Measurements from ENCODE around the gene DCAKD. TPM values are rescaled to one million over a fixed set of nuclear protein-coding genes. Genes with fewer than 3 reads are reported as not detected.

The DCAKD gene
- total RNA-seq, 1 experiment from 2014 or later = 33.0 TPM

GRCh38 chr17:45004388-45004787, 47.0 kb downstream of the DCAKD start:
- no peak for DNase-seq (ENCODE audit: low spot score)

- no peak for DNase-seq (ENCODE audit: low spot score)
These were observed 47.6 kb downstream of the DCAKD start for GRCh38 chr17:45003877-45004276.

- no peak for DNase-seq (ENCODE audit: low spot score)
These were observed 50.1 kb downstream of the DCAKD start for GRCh38 chr17:45001310-45001709.

- no peak for DNase-seq (ENCODE audit: low spot score)
These were observed 52.0 kb downstream of the DCAKD start for GRCh38 chr17:44999433-44999832.

GRCh38 chr17:44998646-44999045, 52.8 kb downstream of the DCAKD start:
- DNase-seq (ENCODE audit: low spot score) = no peak

- DNase-seq (ENCODE audit: low spot score) = no peak
These were observed 53.5 kb downstream of the DCAKD start for GRCh38 chr17:44997733-44998520.

- DNase-seq (ENCODE audit: low spot score) = no peak
These were observed 55.1 kb downstream of the DCAKD start for GRCh38 chr17:44996304-44996703.

- DNase-seq (ENCODE audit: low spot score) = no peak
These were observed 55.9 kb downstream of the DCAKD start for GRCh38 chr17:44995436-44996001.

- no peak for DNase-seq (ENCODE audit: low spot score)
These were observed 59.0 kb downstream of the DCAKD start for GRCh38 chr17:44992242-44992939.

GRCh38 chr17:44990994-44991393, 60.4 kb downstream of the DCAKD start:
- DNase-seq (ENCODE audit: low spot score) = no peak

- DNase-seq (ENCODE audit: low spot score) = no peak
These were observed 61.8 kb downstream of the DCAKD start for GRCh38 chr17:44989552-44990138.

GRCh38 chr17:44988044-44988942, 63.1 kb downstream of the DCAKD start:
- DNase-seq (ENCODE audit: low spot score) = no peak

- DNase-seq (ENCODE audit: low spot score) = no peak
These were observed 67.9 kb downstream of the DCAKD start for GRCh38 chr17:44983563-44983962.

- no peak for DNase-seq (ENCODE audit: low spot score)
These were observed 69.2 kb downstream of the DCAKD start for GRCh38 chr17:44982113-44982702.

GRCh38 chr17:44981221-44981968, 70.0 kb downstream of the DCAKD start:
- DNase-seq (ENCODE audit: low spot score) = peak; percentile 80

GRCh38 chr17:44979426-44979995, 71.9 kb downstream of the DCAKD start:
- DNase-seq (ENCODE audit: low spot score) = no peak

GRCh38 chr17:44978807-44979206, 72.6 kb downstream of the DCAKD start:
- no peak for DNase-seq (ENCODE audit: low spot score)

GRCh38 chr17:44977814-44978550, 73.5 kb downstream of the DCAKD start:
- DNase-seq (ENCODE audit: low spot score) = no peak

GRCh38 chr17:44977065-44977464, 74.4 kb downstream of the DCAKD start:
- no peak for DNase-seq (ENCODE audit: low spot score)

All from A172 (cell line).